Small intestine (tissue), 7 donors: ENCODE data around the gene HSF2BP. TPM values are rescaled to one million over a fixed set of nuclear protein-coding genes. Genes with fewer than 3 reads are reported as not detected.
A peak's percentile ranks its signal among the peaks of the same experiment; 100 is the strongest.

Source experiments
- DNase-seq, 2 donors: peaks; one replicate each; pipeline versions ENCODE4 v3.0.0 to v3.0.0-alpha.2; 2013
- FAIRE-seq: peaks from 2 replicates; lab custom pipeline; 2012; peaks lifted over from hg19 to GRCh38; lab: Jason Lieb, UNC
- H3K27ac ChIP-seq, 3 donors: one replicate each; pipeline ENCODE4 v1.5.1; 2013; ENCODE audit warnings: low read length in 2 of 3, mild to moderate bottlenecking in 2 of 3, control low read depth in 1 of 3, inconsistent platforms in 1 of 3, low read depth in 1 of 3, moderate library complexity in 1 of 3
- H3K27me3 ChIP-seq, 3 donors: one replicate each; pipeline ENCODE4 v1.6.1; 2013; ENCODE audit warnings: low read length in 3 of 3, inconsistent platforms in 1 of 3; ENCODE audit not compliant: control insufficient read depth in 3 of 3, insufficient read depth in 3 of 3
- H3K36me3 ChIP-seq, 3 donors: one replicate each; pipeline ENCODE4 v1.6.1; 2013; ENCODE audit warnings: low read length in 3 of 3, inconsistent platforms in 1 of 3, low read depth in 1 of 3, mild to moderate bottlenecking in 1 of 3, moderate library complexity in 1 of 3; ENCODE audit not compliant: control insufficient read depth in 3 of 3, insufficient read depth in 2 of 3
- H3K4me1 ChIP-seq, 3 donors: one replicate each; pipeline ENCODE4 v1.6.1; 2013; ENCODE audit warnings: low read length in 2 of 3, inconsistent platforms in 1 of 3, low read depth in 1 of 3, mild to moderate bottlenecking in 1 of 3, moderate library complexity in 1 of 3; ENCODE audit not compliant: control insufficient read depth in 3 of 3, insufficient read depth in 2 of 3
- H3K4me3 ChIP-seq, 3 donors: one replicate each; pipeline ENCODE4 v1.5.1; 2013; ENCODE audit warnings: low read length in 3 of 3, control low read depth in 1 of 3, inconsistent platforms in 1 of 3, low read depth in 1 of 3, mild to moderate bottlenecking in 1 of 3, moderate library complexity in 1 of 3
- H3K9me3 ChIP-seq, 2 donors: one replicate each; pipeline ENCODE4 v1.6.1; 2013; ENCODE audit warnings: low read depth in 1 of 2, low read length in 1 of 2; ENCODE audit not compliant: control insufficient read depth in 2 of 2, insufficient read depth in 1 of 2
- WGBS, 3 donors: extraction: QIAGEN DNeasy Blood & Tissue Kit; methylation state at CpG; one replicate each; pipeline ENCODE4 v1.1.7; 2013; 5-methylcytosine and 5-hydroxymethylcytosine counted together
- polyA plus RNA-seq, 4 donors: library from polyadenylated mRNA; stranded (reverse) in 3 of 4; unstranded in 1 of 4; fragments of 200-250 nt in 3 of 4; fragments of 120-200 nt in 1 of 4; gene quantifications; one replicate each; pipeline versions ENCODE4 v1.2.1 to v1.2.3, GENCODE V29; 2013
- donor health status: healthy with polysubstance abuse.
- donor health status: control.
- donor health status: control.
- donor health status: Bipolar disorder and iron deficiency.
- donor health status: healthy.

The HSF2BP gene
- polyA plus RNA-seq, 4 donors: 0.22 to 0.78 (median 0.49) TPM; not detected in 1

- H3K4me3 ChIP-seq: no peak overlapping the region
- FAIRE-seq (no peak), DNase-seq (no peak)
- WGBS, 3 donors: 72 to 78% (median 74%) methylated on average over 9 of the region's 9 CpGs
- no peaks in the 10 kb centered on the region for H3K36me3 ChIP-seq
- no peaks in the 10 kb centered on the region for H3K9me3 ChIP-seq
- H3K27me3 ChIP-seq: no peaks in the 10 kb centered on the region
- peaks cover 0 to 15% (median 0%) of the 10 kb centered on the region in 3 donors for H3K4me1 ChIP-seq
- no peak overlapping the region for H3K27ac ChIP-seq
Observed at GRCh38 chr21:43648171-43648570, 11.1 kb downstream of the HSF2BP start.

GRCh38 chr21:43646550-43647260 is 12.6 kb downstream of the HSF2BP start:
- Histone ChIP-seq H3K9me3 (no peaks in the 10 kb centered on the region), H3K4me1 (peaks cover 0 to 18% (median 0%) of the 10 kb centered on the region in 3 donors), H3K27ac (peak overlapping the region in 1 of 3 donors; percentile 23), H3K27me3 (no peaks in the 10 kb centered on the region), H3K4me3 (no peak overlapping the region), H3K36me3 (no peaks in the 10 kb centered on the region)
- DNase-seq (peak; percentile 93 to 95), FAIRE-seq (no peak)
- 14 to 19% (median 16%) methylated on average over 7 of the region's 7 CpGs for WGBS, 3 donors

GRCh38 chr21:43645976-43646375 is 13.3 kb downstream of the HSF2BP start:
- no peak for FAIRE-seq
- no peaks in the 10 kb centered on the region for H3K27me3 ChIP-seq
- H3K4me3 ChIP-seq: no peak overlapping the region
- peak overlapping the region in 1 of 3 donors; percentile 36 for H3K27ac ChIP-seq
- no peaks in the 10 kb centered on the region for H3K9me3 ChIP-seq
- no peaks in the 10 kb centered on the region for H3K36me3 ChIP-seq
- WGBS, 3 donors: 10 to 30% (median 17%) methylated on average over 4 of the region's 4 CpGs
- DNase-seq: no peak
- H3K4me1 ChIP-seq: peaks cover 0 to 21% (median 0%) of the 10 kb centered on the region in 3 donors

- no peaks in the 10 kb centered on the region for H3K27me3 ChIP-seq
- H3K4me3 ChIP-seq: no peak overlapping the region
- 36 to 37% (median 36%) methylated on average over 12 of the region's 12 CpGs for WGBS, 3 donors
- no peaks in the 10 kb centered on the region for H3K36me3 ChIP-seq
- H3K27ac ChIP-seq: peak overlapping the region in 1 of 3 donors; percentile 36
- no peaks in the 10 kb centered on the region for H3K9me3 ChIP-seq
- FAIRE-seq: no peak
- peak; percentile 82 to 84 for DNase-seq
- peaks cover 0 to 21% (median 0%) of the 10 kb centered on the region in 3 donors for H3K4me1 ChIP-seq
Observed at GRCh38 chr21:43645136-43645891, 14.0 kb downstream of the HSF2BP start.

GRCh38 chr21:43644609-43645008 is 14.7 kb downstream of the HSF2BP start:
- DNase-seq (no peak), FAIRE-seq (no peak)
- WGBS, 3 donors: 81 to 93% (median 88%) methylated on average over 6 of the region's 6 CpGs
- H3K4me3 ChIP-seq: no peak overlapping the region
- H3K27ac ChIP-seq: no peak overlapping the region
- H3K27me3 ChIP-seq: no peaks in the 10 kb centered on the region
- no peaks in the 10 kb centered on the region for H3K36me3 ChIP-seq
- peaks cover 0 to 26% (median 0%) of the 10 kb centered on the region in 3 donors for H3K4me1 ChIP-seq
- H3K9me3 ChIP-seq: peaks cover 0 to 4% of the 10 kb centered on the region in 2 donors

GRCh38 chr21:43644071-43644470 is 15.2 kb downstream of the HSF2BP start:
- FAIRE-seq: no peak
- WGBS, 3 donors: 83 to 92% (median 87%) methylated on average over 4 of the region's 4 CpGs

GRCh38 chr21:43643193-43643592 is 16.1 kb downstream of the HSF2BP start:
- Histone ChIP-seq H3K4me3 (no peak overlapping the region), H3K4me1 (peaks cover 0 to 26% (median 0%) of the 10 kb centered on the region in 3 donors), H3K9me3 (peaks cover 0 to 4% of the 10 kb centered on the region in 2 donors), H3K27ac (no peak overlapping the region), H3K27me3 (no peaks in the 10 kb centered on the region), H3K36me3 (no peaks in the 10 kb centered on the region)
- FAIRE-seq (no peak), DNase-seq (no peak)
- WGBS, 3 donors: 95 to 98% (median 96%) methylated on average over 4 of the region's 4 CpGs

More at GRCh38 chr21:43644071-43644470, 15.2 kb downstream of the HSF2BP start:
- Histone ChIP-seq H3K36me3 (no peaks in the 10 kb centered on the region), H3K27me3 (no peaks in the 10 kb centered on the region), H3K27ac (no peak overlapping the region), H3K4me1 (peaks cover 0 to 26% (median 0%) of the 10 kb centered on the region in 3 donors), H3K4me3 (no peak overlapping the region), H3K9me3 (peaks cover 0 to 4% of the 10 kb centered on the region in 2 donors)
- no peak for DNase-seq

- no peak for FAIRE-seq
- 23 to 65% (median 31%) methylated on average over 3 of the region's 3 CpGs for WGBS, 3 donors
- Histone ChIP-seq H3K27ac (peak overlapping the region in 2 of 3 donors; percentile 72 to 76), H3K36me3 (no peaks in the 10 kb centered on the region), H3K27me3 (no peaks in the 10 kb centered on the region), H3K4me1 (peaks cover 0 to 14% (median 0%) of the 10 kb centered on the region in 3 donors), H3K4me3 (no peak overlapping the region), H3K9me3 (peaks cover 0 to 4% of the 10 kb centered on the region in 2 donors)
- DNase-seq: peak; percentile 53 to 61
Observed at GRCh38 chr21:43640400-43640799, 18.9 kb downstream of the HSF2BP start.
